ENCODE data around the gene CRIP1.
A peak's percentile ranks its signal among the peaks of the same experiment; 100 is the strongest.

CRIP1 gene, protein sequence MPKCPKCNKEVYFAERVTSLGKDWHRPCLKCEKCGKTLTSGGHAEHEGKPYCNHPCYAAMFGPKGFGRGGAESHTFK

DNA sequence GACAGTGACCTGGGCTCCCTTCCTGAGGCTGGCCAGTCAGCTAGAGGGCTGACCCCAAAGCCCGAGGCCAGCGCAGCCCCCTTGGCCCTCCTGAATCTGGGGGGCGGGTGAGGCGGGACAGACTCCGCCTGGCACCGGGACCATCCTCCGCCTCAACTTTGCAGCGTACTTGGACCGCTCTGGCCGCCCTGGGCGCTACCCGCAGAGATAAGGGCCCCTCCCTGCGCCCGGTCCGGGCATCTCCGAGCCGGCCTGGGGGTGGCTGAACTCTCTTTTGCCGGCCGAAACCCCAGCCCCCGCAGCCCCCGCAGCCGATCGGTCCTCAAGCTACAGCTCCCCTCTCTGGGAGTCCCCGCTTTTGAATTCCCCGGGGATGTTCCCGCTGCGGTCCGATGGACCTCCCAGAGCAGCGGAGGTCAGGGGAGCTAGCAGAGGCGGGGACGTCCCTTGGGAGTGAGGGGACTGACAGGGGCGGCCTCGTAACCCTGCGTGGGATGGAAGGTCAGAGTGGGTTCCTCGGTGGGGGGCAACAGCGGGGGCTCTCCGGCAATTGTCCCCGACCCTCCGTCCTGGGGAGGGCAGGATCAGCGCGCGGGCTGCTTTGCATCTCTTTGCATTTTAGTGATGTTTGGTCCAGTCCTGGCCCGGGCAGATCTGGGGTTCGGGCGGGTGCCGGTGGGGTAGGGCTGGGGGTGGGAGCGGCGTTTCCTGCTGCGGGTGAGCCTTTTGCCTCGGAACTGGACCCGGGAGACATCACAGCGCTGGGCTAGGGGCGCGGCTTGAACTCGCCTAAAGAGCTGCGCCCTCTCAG lies at the start of gene CRIP1:
Gene CRIP1 (plus strand): TSS at position 724 of the 811 bp plus-strand sequence. CDS start 374 bp downstream, outside the sequence.
- DNase-seq: no peak

DNA sequence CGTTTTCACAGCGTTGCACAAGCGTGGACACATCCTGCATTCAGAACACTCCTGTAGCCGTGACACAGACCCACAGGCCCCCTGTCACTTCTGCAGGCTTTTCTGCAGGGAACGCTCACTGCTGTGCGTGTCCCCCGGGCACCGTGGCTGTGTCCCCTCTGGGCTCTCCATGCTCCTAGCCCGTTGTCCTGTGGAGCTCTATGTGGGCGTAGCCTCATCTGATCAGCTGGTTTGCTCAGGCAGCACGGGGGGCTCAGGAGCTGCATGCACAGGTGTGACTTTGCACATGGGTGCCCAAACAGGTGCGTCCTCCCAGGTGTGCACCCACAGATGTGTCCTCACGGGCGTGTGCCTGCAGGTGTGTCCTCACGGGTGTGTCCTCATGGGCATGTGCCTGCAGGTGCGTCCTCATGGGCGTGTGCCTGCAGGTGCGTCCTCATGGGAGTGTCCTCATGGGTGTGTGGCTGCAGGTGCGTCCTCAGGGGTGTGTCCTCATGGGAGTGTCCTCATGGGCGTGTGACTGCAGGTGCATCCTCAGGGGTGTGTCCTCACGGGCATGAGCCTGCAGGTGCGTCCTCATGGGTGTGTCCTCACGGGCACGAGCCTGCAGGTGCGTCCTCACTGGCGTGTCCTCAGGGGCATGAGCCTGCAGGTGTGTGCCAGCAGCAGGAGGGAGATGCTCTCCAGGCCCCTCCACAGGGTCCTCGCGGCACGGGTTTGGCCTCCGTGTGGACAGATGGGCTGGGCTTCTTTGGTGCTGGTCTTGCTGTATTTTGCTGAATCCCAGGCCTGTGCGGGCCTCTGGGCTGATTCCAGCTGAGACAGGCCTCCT lies 49.6 kb upstream of the CRIP1 start:
- DNase-seq: no peak

DNA sequence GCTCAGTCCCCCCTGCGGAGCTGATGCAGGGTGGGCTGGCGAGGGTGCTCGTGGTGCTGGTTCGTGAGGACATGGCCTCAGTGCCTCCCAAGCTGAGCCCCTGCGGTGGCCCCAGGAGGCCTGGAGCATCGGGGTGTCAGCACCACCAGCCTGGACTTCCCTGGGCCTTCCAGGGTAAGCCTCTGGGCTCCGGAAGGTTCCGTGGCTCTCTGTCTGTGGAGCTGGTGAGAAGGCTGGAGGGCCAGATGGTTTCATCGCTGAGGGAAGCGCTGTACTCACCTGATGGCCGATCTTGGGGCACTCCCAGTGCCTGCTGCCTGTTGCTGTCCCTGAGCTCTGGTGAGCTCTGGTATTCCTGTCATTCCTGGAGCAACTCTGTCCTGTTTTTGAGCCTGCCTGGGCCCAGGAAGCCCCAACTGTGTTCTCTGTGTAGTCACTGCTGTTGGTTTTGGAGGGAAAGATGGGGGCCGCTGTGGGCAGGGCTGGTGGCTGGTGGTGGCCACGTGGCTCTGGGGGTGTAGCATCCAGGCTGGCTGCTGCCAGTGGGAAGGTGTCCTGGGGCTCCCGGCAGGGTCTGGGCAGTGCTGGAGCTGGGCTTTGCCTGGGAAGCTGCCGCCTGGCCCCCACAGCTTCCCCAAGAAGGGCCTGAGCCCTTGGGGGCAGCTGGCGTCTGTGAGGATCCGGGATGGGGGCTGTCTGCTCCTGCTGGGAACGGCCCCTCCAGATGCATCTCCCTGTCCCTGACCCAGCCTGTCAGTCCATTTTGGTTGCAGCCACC lies 48.8 kb upstream of the CRIP1 start:
- DNase-seq: no peak

DNA sequence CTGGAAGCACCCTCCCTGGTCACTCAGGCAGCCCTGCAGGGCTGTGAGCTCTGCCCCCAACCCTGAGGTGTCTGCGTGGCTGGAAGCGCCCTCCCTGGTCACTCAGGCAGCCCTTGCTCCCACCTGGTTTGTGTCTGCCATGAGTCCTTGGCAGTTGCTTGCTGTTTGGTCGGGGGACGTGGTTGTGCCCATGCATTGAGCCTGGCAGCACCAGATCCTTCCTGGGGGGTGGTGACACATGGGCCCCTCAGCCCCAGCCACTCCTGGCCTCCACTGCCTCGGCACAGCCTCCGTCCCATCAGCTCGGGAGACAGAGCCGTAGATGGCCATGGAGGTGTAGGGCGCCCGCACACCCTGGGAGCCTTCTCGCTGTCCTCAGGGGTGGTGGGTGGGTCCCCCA lies 47.5 kb upstream of the CRIP1 start:
- no peak for DNase-seq

DNA sequence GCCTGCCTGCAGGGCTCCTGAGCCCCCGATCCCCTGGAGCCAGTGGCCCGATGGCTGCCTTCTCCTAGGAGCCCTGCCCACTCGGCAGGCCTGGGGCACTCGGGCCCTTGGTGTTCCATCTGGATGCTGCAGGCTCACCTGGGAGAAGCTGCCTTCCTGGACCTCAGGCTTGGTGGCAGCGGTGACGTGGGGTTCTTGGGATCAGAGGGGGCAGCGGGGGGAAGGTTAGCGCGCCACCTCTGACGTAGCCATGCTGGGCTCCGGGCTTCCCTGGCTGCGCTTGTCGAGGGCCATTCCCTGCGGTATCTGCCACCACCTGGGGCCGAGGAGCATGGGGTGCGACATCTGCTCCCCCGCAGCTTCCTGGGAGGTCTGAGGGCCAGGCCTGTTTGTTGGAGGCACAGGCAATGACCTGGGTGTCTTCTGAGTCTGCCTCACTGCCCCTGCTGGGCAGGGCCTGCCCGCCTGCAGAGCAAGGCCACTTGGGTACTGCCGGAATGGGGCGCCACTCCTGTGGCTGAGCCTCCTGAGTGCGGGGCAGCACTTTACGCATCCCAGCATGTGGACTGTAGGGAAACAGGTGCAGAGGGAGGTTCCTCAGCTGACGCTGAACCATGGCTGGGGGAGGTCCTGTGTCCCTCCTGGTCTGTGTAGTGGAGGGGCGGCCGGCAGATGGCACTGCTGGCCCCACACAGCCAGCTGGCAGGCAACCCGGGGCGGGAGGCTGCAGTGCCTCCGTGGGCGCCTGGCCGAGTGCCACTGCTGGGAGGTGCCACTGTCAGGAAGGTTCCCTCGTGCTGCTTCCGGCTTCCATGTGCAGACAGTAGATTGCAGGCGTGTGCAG lies 46.8 kb upstream of the CRIP1 start:
- DNase-seq: no peak

DNA sequence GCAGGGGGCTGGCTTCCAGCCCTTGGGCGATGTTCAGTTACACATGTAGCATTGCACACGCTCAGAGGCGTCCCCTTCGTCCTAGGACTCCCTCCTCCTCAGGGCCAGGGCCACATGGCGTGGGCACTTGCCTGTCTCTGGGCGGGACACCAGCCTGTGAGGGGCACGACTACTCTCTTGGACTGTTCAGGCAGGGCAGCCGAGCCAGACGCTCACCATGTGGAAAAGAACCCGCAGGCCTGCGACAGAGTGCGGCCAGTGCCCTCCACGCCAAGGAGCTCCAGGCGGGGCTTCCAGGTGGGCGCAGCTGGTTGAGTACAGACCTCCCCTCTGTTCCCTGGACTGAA lies 46.2 kb upstream of the CRIP1 start:
- no peak for DNase-seq

DNA sequence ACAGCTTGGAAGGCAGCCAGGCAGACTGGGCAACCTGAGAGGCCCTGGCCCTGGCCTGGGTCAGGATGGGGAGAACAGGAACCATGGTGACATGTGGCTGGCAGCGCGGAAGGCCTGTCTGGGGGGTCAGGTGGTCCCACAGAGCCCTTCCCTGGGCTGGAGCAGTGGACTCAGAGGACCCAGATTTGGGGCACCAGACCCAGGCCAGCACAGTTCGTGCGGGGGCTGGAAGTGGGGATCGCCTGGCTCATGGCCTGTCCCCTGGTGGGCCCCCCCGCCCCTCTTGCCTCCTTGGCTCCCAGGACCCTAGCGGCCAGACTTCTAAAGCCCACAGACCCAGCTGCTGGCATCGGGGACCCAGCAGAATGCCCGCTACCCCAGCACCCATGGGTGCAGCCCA lies 45.7 kb upstream of the CRIP1 start:
- no peak for DNase-seq

DNA sequence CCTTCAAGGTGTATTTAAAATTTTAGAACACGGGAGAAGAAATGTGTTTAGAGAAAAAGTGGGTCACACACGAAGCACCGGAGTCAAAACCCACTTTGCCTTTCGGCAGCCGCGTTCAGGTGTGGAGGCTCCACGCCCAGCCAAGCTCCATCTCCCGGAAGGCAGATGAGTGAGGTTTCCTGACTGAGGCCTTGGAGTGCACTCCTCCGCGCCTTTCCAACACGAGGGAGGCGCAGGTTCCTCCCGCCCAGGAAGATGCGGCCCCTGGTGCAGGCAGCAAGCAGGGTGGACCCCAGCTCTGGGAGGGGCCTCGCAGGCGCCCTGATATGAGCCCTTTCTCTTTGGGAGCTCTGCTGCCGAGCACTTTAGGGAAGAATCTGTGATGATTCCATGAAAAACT lies 44.6 kb upstream of the CRIP1 start:
- no peak for DNase-seq

DNA sequence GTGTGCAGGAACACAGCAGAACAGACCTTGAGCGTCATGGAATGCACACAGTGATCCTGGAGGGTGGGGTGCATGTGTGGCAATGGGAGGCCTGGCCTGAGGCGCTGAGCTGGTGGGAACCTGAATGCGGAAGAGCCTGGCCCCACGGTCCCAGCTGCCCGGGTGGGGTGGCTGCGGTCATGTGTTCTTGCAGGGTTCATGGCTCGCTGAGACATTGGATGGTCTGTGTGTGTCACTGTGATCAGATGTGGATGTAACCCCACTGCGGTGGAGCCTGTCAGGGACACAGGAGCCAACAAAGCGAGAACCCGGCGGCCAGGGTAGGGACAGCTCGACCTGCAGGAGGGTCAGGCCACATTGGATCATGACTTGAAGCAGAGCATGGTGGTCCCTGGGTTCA lies 43.9 kb upstream of the CRIP1 start:
- no peak for DNase-seq

DNA sequence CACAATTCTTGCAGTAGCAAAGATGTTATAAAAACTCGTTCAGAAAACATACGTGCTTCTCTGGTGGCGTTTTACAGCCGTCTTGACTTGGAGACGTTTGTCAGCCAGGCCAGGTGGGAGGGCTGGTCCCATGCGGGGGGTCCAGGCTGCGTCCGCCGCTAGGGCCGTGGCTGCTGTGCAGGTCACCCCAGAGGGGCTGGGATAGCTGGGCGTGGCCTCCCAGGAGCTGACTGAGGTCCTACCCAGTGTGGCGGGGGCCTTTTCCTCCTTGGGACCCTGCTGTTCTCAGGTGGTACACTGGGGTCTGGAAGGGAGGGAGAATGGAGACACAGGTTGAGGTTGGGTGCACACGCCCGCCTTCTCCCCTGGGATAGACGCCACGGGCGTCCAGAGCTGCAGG lies 41.8 kb upstream of the CRIP1 start:
- DNase-seq: no peak

DNA sequence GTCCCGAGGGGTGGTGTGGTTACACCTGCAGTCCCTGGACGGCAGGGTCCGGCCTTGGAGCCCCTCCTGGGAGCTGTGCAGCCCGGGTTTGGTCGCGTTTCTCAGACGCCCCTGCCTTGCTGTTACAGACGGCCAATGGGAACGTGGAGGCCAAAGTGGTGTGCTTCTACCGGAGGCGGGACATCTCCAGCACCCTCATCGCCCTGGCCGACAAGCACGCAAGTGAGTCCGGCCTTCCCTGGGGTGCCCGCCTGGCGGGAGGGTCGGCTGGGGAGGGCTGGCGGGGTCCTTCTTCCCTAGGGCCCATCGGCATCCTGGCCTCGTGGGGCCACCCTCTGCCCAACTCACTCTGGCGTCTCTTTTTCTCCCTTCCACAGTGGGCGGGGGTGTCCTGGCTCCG lies 41.4 kb upstream of the CRIP1 start:
- DNase-seq: no peak

DNA sequence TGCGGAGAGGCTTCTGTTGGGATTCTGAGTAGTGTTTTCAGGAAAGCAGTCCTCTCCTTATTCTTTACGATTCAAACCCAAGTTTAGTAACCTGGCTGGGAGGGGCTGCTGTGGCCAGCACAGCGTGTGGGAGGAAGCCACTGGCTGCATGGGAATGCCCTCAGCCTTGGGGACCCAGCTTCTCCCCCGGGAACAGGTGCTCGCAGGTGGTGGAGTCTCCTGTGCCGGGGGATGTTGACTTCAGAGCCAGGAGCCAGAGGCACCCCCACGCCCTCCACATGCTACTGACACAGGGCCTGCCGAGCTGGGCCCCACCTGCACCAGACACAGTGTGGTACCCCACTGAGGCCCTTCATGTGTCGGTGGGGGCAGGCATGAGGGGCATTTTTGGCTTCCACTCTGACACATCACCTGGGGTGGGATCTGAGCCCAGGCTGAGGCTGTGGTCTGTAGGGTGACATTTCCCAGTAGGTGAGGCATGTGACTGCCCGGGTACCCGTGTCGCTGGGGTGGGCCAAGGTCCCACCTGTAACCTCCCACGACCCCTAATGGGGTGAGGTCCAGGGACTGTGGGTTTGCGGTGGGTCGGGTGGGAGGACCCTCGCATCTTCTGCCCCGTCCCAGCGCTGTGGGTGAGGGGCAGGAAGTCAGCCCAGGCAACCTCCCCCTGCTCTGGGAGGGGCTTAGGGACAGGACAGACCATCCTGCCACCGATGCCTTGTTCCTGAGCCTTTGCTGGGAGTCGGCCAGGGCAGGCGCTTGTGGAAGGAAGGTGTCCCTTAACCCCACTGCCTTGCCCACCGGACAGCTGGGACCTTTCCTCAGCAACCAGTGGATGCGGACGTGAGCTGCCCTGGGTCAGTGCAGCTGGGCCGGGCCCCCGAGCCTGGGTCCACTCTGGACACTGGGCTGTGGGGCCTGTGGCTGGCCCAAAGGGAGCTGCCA lies 40.5 kb upstream of the CRIP1 start:
- DNase-seq: no peak

DNA sequence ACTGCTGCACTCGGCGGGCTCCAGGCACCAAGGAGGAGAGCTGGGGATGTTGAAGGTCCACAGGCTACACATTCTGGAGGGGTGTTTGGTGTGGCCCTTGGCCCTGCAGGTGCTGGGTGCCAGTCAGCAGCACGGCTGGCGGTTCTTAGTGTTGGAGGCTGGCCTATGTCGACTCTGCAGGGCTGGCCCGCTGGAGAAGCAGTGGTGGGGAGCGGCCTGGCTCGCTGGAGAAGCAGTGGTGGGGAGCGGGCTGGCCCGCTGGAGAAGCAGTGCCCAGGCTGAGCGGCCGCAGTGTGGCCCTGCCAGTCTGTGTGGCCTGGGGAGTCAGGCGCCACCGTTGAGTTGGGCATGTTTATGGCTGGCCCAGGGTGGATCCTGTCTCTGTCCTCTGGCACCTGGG lies 39.7 kb upstream of the CRIP1 start:
- DNase-seq: no peak

DNA sequence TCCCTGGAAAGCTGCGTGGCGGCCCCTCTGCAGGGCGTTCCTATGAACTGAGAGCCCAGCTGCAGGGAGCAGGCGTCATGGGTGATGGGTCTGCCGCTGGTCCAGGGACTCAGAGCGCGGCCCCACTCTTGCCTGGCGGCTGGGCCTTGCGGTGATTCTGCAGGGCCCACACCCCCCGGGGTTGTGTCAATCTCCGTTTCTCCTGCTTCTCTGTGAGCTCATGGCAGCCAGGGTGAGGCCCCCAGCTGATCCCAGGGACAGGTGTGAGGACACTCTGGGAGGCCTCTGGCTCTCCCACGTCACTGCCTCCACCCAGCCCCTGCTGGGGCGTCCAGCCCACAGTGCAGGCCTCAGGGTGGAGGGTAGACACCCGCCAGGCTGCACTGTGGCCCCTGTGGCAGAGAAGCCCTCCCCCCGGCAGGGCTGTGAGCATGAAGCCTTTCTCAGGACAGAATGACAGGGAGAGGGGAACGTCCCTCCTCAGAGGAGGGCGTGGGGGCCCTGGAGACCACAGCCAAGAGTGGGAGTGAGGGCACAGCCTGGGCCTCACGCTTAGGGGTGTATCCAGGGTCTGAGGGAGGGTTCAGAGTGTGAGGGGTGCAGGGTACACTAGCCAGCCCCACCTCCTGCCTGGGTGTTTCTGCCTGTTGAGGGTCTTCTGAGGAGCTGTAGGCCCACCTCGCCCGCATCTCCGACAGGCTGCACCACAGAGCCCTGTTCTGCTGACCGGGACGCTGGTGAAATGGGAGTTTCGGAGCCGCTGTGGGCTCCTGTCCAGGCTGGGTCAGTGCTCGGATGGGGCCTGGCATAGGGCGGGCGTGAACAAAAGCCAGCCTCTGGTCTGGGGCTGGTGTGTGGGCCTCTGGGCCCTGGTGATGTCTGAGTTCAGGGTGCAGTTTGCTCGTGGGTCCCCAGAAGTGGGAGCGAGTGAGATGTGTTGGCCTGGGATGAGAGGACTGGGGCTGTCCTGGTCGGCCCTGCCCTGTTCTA lies 38.7 kb upstream of the CRIP1 start:
- no peak for DNase-seq

DNA sequence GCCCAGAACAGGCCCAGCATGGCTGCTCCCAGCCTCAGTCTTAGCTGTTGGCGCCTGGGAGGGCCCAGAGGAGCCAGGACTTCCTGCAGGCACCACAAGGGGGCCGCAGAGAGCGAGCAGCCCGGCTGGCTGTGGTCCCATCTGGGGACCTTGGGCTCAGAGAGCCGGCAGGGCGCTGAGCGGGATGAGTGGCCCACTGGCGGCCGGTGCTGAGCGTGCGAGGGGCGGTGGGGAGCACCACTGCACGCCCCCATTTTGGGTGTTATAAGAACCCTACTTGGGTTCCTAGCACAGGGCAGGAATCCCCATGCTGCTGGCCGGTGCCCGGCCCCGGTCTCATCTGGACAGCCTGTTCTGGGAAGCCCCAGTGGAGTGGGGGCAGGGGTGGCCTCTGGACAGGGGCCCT lies 38.0 kb upstream of the CRIP1 start:
- DNase-seq: peak; percentile 63

DNA sequence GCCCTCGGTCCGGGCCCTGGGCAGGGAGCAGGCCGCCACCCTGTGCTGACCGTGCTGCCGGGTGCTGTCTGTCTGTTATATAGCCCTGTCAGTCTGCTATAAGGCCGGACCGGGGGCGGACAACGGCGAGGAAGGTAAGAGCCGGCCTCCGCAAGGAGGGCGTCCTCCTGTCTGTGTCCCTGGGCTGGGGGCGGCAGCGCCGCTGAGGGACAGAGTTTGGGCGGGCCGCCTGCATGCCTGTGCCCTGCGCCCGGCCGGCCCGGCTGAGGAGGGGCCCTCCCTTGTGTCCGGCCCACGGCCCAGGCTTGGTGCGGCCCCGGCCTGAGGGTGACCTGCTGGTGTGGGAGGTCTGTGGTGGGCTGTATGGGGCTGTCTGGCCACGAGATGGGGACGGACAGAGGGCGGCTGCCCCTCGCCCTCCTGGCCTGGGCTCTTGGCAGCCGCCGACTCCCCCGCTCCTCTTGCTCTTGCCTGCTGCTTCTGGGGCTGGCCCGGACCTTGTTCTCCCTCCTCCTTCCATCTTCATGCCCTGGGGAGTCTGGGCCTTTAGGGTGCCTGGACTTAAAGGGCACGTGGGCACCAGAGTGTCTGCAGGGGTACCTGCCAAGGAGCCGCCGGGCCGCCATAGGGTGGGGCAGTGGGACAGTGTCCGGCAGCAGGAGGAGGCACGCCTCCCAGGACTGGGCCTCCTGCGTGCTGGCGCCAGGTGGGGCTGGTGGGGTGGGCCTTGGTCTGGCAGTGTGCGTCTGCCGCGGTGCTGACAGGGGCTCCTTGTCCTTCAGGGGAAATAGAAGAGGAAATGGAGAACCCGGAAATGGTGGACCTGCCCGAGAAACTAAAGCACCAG lies 37.2 kb upstream of the CRIP1 start:
- DNase-seq: no peak

DNA sequence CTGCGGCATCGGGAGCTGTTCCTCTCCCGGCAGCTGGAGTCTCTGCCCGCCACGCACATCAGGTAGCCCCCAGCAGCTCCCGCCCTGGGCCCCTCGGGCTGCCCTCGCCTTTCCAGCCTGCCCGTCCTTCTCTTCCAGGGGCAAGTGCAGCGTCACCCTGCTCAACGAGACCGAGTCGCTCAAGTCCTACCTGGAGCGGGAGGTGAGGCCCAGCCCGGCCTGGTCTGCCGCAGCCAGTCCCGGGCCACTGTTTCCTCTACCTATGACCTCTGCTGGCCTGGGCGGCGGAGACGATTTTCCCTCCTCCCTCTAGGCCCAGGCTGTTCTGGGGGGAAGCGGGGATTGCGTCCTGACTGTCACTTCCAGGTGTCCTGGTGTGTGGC lies 36.6 kb upstream of the CRIP1 start:
- DNase-seq: no peak

DNA sequence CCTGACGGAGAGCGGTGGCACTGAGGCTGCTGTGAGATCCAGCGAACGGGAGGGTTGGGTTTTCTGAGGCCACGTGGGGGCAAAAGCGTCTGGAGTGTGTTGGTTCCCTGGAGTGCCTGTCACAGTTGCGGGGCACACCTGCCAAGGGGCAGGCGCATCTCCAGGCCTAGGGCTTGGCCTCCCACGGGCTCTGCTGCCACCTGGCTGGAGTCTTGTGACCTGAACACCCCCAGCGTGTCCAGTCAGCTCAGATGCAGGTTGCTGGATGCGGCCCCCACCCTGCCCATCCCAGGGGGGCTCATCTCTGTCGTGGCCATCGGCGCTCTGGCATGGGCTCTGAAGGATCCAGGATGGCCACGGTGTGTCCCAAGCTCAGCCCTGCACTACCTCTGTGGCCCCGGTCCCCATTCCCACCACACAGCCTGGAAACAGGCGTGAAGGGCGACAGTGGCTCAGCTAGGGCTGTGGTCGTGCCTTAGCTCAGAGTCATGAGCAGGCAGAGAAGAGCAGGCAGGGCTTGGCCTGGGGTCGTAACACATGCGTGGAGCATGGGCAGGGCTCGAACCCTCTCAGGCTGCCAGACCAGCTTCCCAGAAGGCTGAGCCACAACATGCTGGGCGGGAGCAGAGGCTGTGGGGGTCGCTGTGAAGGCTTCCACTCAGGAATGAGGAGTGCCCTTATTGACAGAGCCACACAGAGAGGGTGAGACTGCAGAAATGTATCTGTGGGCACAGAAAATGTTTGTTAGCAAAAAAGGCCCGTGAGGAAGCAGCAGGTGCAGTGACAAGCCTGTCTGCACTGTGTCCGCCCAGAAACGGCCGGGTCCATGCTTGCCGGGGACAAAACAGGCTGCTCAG lies 35.6 kb upstream of the CRIP1 start:
- DNase-seq: no peak

Measured in activated CD4-positive, alpha-beta T cell treated with anti-CD3 and anti-CD28 coated beads for 1 hour (primary cell).